ENCODE data around the gene ZNF302.

The ZNF302 gene

GRCh38 chr19:34675250-34675649 lies 2.2 kb upstream of the ZNF302 start:
- Histone ChIP-seq H2AFZ (ENCODE audit: low read length) (no peak overlapping the region), H3K9me2 (replicated peaks; ENCODE audit: insufficient read depth, low read length) (no peaks in the 10 kb centered on the region)

GRCh38 chr19:34675919-34676318 lies 1.6 kb upstream of the ZNF302 start:
- Histone ChIP-seq H3K79me2 (ENCODE audit: low read length) (no peaks in the 10 kb centered on the region), H3K36me3 (replicated peaks; ENCODE audit: insufficient read depth, low read length) (no peaks in the 10 kb centered on the region), H3K9me3 (replicated peaks; ENCODE audit: insufficient read depth, low read length) (no peaks in the 10 kb centered on the region), H3K27me3 (replicated peaks; ENCODE audit: insufficient read depth, low read length) (no peaks in the 10 kb centered on the region), H3F3A (ENCODE audit: insufficient read depth, low read length) (no peaks in the 10 kb centered on the region), H3K4me3 (ENCODE audit: low read length) (no peak overlapping the region), H2AFZ (ENCODE audit: low read length) (no peak overlapping the region), H3K4me2 (ENCODE audit: low read depth, low read length) (no peak overlapping the region), H4K20me1 (ENCODE audit: insufficient read depth, low read length) (no peaks in the 10 kb centered on the region), H3K4me1 (ENCODE audit: low read length) (no peaks in the 10 kb centered on the region), H3K9ac (ENCODE audit: low read length) (no peak overlapping the region), H3K27ac (ENCODE audit: low read length) (no peak overlapping the region), H3K9me2 (replicated peaks; ENCODE audit: insufficient read depth, low read length) (no peaks in the 10 kb centered on the region)
- DNase-seq: no peak
- TF ChIP-seq EZH2phosphoT487 (IDR thresholded peaks at IDR 0.05; ENCODE audit: low read length) (no peak), EZH2 (optimal IDR thresholded peaks at IDR 0.05; ENCODE audit: low read depth, low read length) (no peak), CTCF (IDR thresholded peaks at IDR 0.05; ENCODE audit: low read length) (no peak)

More at GRCh38 chr19:34675250-34675649, 2.2 kb upstream of the ZNF302 start:
- H3K4me2 ChIP-seq (ENCODE audit: low read depth, low read length): no peak overlapping the region
- DNase-seq: no peak
- no peak overlapping the region for H3K4me3 ChIP-seq (ENCODE audit: low read length)
- H3K4me1 ChIP-seq (ENCODE audit: low read length): no peaks in the 10 kb centered on the region
- H3K9ac ChIP-seq (ENCODE audit: low read length): no peak overlapping the region
- H3K27ac ChIP-seq (ENCODE audit: low read length): no peak overlapping the region
- H4K20me1 ChIP-seq (ENCODE audit: insufficient read depth, low read length): no peaks in the 10 kb centered on the region
- TF ChIP-seq EZH2phosphoT487 (IDR thresholded peaks at IDR 0.05; ENCODE audit: low read length) (no peak), CTCF (IDR thresholded peaks at IDR 0.05; ENCODE audit: low read length) (no peak), EZH2 (optimal IDR thresholded peaks at IDR 0.05; ENCODE audit: low read depth, low read length) (no peak)
- H3K9me3 ChIP-seq (replicated peaks; ENCODE audit: insufficient read depth, low read length): no peaks in the 10 kb centered on the region
- no peaks in the 10 kb centered on the region for H3K79me2 ChIP-seq (ENCODE audit: low read length)
- no peaks in the 10 kb centered on the region for H3K27me3 ChIP-seq (replicated peaks; ENCODE audit: insufficient read depth, low read length)
- H3F3A ChIP-seq (ENCODE audit: insufficient read depth, low read length): no peaks in the 10 kb centered on the region
- H3K36me3 ChIP-seq (replicated peaks; ENCODE audit: insufficient read depth, low read length): no peaks in the 10 kb centered on the region

- Histone ChIP-seq H3K27ac (ENCODE audit: low read length) (peak within 1 kb of the TSS; percentile 83), H3K9me3 (replicated peaks; ENCODE audit: insufficient read depth, low read length) (no peaks in the 10 kb centered on the region)
Observed at GRCh38 chr19:34676697-34677385, 637 bp upstream of the ZNF302 start, which contains the start of gene SCGB2B2. Gene SCGB2B2, minus strand, starts transcription at chr19:34677159. Its CDS starts 82,596 bp downstream, at chr19:34594563.

More at GRCh38 chr19:34676697-34677385, 637 bp upstream of the ZNF302 start, which contains the start of gene SCGB2B2:
- H3K9me2 ChIP-seq (replicated peaks; ENCODE audit: insufficient read depth, low read length): no peaks in the 10 kb centered on the region
- no peak for DNase-seq
- no peaks in the 10 kb centered on the region for H3K27me3 ChIP-seq (replicated peaks; ENCODE audit: insufficient read depth, low read length)
- no peaks in the 10 kb centered on the region for H4K20me1 ChIP-seq (ENCODE audit: insufficient read depth, low read length)
- peak within 1 kb of the TSS; percentile 84 for H3K9ac ChIP-seq (ENCODE audit: low read length)
- H3K4me3 ChIP-seq (ENCODE audit: low read length): peak within 1 kb of the TSS; percentile 91
- peak within 1 kb of the TSS; percentile 90 for H3K4me2 ChIP-seq (ENCODE audit: low read depth, low read length)
- H3K4me1 ChIP-seq (ENCODE audit: low read length): no peaks in the 10 kb centered on the region
- TF ChIP-seq EZH2 (optimal IDR thresholded peaks at IDR 0.05; ENCODE audit: low read depth, low read length) (no peak), CTCF (IDR thresholded peaks at IDR 0.05; ENCODE audit: low read length) (no peak), EZH2phosphoT487 (IDR thresholded peaks at IDR 0.05; ENCODE audit: low read length) (no peak)
- no peaks in the 10 kb centered on the region for H3K36me3 ChIP-seq (replicated peaks; ENCODE audit: insufficient read depth, low read length)
- H3K79me2 ChIP-seq (ENCODE audit: low read length): no peaks in the 10 kb centered on the region
- H3F3A ChIP-seq (ENCODE audit: insufficient read depth, low read length): no peaks in the 10 kb centered on the region
- H2AFZ ChIP-seq (ENCODE audit: low read length): peak within 1 kb of the TSS; percentile 97

Data from MM.1S (cell line).